ENCODE data around the gene ANKRD23.

DNA sequence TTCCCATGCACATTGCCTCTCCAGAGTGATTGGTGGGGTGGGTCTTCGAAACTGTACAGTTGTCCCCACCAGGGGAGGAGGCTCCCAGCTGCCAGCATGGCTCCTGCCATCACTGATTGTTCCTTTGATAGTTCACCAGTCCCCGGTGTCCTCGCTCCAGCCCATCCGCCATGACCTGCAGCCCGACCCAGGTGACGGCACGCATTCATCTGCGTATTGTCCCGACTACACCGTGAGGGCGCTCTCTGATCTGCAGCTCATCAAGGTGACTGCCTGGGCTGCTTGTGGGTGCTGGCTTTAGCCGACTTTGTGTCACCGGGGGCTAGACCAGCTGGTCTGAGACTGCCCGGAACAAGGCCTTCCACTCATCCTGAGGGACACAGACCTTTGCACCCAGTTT, 15.4 kb downstream of the ANKRD23 start:
- TF ChIP-seq, protein P1, sequence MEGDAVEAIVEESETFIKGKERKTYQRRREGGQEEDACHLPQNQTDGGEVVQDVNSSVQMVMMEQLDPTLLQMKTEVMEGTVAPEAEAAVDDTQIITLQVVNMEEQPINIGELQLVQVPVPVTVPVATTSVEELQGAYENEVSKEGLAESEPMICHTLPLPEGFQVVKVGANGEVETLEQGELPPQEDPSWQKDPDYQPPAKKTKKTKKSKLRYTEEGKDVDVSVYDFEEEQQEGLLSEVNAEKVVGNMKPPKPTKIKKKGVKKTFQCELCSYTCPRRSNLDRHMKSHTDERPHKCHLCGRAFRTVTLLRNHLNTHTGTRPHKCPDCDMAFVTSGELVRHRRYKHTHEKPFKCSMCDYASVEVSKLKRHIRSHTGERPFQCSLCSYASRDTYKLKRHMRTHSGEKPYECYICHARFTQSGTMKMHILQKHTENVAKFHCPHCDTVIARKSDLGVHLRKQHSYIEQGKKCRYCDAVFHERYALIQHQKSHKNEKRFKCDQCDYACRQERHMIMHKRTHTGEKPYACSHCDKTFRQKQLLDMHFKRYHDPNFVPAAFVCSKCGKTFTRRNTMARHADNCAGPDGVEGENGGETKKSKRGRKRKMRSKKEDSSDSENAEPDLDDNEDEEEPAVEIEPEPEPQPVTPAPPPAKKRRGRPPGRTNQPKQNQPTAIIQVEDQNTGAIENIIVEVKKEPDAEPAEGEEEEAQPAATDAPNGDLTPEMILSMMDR (IDR thresholded peaks at IDR 0.05; ENCODE audit: low read depth, low read length) = no peak
- TF ChIP-seq POLR2A (IDR thresholded peaks at IDR 0.05; ENCODE audit: extremely low read depth, insufficient read length) (no peak), MYC (IDR thresholded peaks at IDR 0.05; ENCODE audit: low read depth, low read length) (no peak)
- TF ChIP-seq, protein P2, sequence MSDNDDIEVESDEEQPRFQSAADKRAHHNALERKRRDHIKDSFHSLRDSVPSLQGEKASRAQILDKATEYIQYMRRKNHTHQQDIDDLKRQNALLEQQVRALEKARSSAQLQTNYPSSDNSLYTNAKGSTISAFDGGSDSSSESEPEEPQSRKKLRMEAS (IDR thresholded peaks at IDR 0.05; ENCODE audit: low read depth, low read length) = no peak
